NCI-H82 treated with DMSO at 0.1 percent for 48 hours (cell line): Measurements from ENCODE around the gene TNFRSF4.
"Not testable (repeated sequence)": the region's sequence is repeated elsewhere in the genome, so short reads cannot be mapped to it uniquely, and the experiment has no call there.

Experiments used
- DNase-seq: peaks from one replicate; lab custom pipeline; 2025; ENCODE audit not compliant: unreplicated experiment; lab: John Stamatoyannopoulos, UW

The TNFRSF4 gene

GRCh38 chr1:1203561-1204424 lies 10.2 kb downstream of the TNFRSF4 start:
- DNase-seq, result no peak

- no peak for DNase-seq
These were observed 11.0 kb downstream of the TNFRSF4 start for GRCh38 chr1:1202831-1203560.

- no peak for DNase-seq
These were observed 12.8 kb downstream of the TNFRSF4 start for GRCh38 chr1:1200876-1201810.

GRCh38 chr1:1199961-1200875 lies 13.7 kb downstream of the TNFRSF4 start:
- no peak for DNase-seq

GRCh38 chr1:1199141-1199960 lies 14.6 kb downstream of the TNFRSF4 start:
- no peak for DNase-seq

- no peak for DNase-seq
These were observed 15.4 kb downstream of the TNFRSF4 start for GRCh38 chr1:1198423-1199140.

- DNase-seq, result no peak
These were observed 16.2 kb downstream of the TNFRSF4 start for GRCh38 chr1:1197551-1198422.

GRCh38 chr1:1197188-1197500 lies 16.8 kb downstream of the TNFRSF4 start:
- DNase-seq, result no peak

GRCh38 chr1:1196431-1197187 lies 17.3 kb downstream of the TNFRSF4 start:
- DNase-seq, result no peak

- DNase-seq, result not testable (repeated sequence)
These were observed 18.2 kb downstream of the TNFRSF4 start for GRCh38 chr1:1195726-1196125.

- DNase-seq, result no peak
These were observed 19.2 kb downstream of the TNFRSF4 start for GRCh38 chr1:1194723-1195122.

GRCh38 chr1:1191734-1192133 lies 22.2 kb downstream of the TNFRSF4 start:
- no peak for DNase-seq

- DNase-seq, result no peak
These were observed 24.8 kb downstream of the TNFRSF4 start for GRCh38 chr1:1189111-1189510.

GRCh38 chr1:1187938-1188337 lies 26.0 kb downstream of the TNFRSF4 start:
- DNase-seq, result no peak

GRCh38 chr1:1185101-1185765 lies 28.7 kb downstream of the TNFRSF4 start:
- no peak for DNase-seq
